GM18502 (cell line): ENCODE measurements around the gene NARS2.
"Not testable (repeated sequence)": the region's sequence is repeated elsewhere in the genome, so short reads cannot be mapped to it uniquely, and the experiment has no call there.

Experiments used
- ATAC-seq: cut with Tn5 transposase; IDR thresholded peaks from one replicate; pipeline ENCODE4 v1.9.1; 2021; ENCODE audit warnings: mild to moderate bottlenecking; ENCODE audit not compliant: unreplicated experiment, poor library complexity

NARS2 gene

DNA sequence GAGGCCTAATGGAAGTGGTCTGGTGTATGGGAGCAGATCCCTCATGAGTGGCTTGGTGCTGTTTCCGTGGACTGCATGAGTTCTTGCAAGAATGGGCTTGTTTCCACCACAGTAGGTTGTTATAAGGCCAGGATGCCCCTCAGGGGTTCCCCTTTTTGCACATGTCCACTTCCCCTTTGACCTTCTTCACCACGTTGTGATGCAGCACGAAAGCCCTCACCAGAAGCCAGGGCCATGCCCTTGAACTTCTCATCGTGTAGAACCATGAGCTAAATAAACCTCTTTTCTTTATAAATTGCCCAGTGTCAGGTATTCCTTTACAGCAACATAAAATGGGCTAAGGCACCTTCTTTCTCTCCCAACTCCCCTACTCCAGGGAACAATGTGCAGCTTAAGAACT is 2.8 kb upstream of the NARS2 start:
- no peak for ATAC-seq

DNA sequence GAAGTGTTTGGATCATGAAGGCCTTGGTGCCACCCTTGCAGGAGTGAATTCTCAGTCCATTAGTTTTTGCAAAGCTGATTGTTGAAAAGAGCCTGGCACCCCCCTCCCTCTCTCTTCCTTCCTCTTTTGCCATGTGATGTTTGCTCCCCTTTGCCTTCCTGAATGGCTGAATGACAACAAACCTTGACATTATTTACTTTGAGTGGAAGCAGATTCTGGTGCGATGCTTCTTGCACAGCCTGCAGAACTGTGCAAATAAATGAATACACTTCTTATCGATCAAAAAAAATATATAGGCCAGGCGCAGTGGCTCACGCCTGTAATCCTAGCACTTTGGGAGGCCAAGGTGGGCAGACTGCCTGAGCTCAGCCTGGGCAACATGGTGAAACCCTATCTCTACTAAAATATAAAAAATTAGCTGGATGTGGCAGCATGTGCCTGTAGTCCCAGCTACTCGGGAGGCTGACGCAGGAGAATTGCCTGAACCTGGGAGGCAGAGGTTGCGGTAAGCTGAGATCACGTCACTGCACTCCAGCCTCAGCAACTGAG is 2.0 kb upstream of the NARS2 start:
- ATAC-seq: no peak

DNA sequence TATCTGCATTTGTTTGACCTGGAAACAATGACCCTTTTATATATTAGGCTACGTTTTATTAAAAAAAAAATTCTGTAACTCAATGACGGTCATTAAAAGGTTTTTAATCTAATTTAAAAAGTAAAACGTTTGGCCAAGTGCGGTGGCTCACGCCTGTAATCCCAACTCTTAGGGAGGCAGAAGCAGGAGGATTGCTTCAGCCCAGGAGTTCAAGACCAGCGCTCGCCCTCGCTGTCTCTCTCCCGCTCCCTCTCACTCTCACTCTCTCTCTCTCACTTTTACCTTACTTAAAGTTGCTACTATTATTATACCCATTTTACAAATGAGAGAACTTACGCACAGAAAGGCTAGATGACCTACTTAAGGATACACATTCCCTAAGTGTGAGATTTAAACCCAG is 814 bp upstream of the NARS2 start:
- ATAC-seq: no peak

DNA sequence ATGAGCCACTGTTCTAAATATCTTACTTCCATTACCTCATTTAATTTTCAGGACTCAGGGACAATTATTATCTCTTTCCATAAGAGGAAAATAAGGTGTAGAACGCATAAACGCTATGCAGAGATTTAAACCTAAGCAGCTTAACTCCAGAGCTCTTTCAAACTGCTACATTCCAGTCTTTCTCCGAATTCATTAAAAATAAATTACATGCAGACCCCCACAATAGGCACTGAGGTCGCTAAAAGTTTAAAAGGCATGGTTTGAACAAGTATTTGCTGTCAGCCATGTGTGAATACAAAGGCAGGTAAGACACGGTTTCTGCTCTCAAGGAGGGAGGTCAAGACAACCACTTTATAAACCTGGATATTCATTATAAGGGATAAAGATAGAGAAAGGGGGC is 983 bp downstream of the NARS2 start:
- no peak for ATAC-seq

DNA sequence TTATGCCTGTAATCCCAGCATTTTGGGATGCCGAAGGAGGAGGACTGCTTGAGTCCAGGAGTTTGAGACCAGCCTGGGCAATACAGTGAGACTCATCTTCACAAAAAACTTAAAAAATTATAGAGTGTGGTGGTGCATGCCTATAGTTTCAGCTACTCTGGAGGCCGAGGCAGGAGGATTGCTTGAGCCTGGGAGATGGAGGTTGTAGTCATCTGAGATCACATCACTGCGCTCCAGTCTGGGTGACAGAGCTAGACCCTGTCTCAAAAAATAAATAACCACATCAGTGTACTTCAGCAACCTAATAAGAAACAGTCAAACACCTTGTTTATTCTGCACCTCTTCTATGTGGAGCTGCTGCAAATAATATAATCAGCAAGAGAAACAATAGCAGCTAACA is 1.4 kb downstream of the NARS2 start:
- ATAC-seq: no peak

DNA sequence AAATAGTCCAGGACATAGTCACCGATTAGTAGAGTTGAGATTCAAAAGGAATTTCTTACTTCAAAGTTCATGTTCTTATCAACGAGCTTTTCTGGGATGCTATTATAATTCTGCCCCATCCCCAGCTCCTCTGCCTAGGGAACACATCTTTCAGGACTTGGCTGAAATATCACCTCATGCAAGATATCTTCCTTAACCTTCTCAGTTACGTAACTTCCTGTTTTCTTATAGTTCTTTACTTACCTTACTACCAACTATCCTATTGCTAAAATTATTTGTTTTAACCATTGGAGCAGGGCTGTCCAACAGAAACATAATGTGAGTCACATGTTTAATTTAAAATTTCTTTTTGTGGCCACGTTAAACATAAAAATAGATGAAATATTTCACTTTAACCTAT is 2.3 kb downstream of the NARS2 start:
- ATAC-seq: no peak

DNA sequence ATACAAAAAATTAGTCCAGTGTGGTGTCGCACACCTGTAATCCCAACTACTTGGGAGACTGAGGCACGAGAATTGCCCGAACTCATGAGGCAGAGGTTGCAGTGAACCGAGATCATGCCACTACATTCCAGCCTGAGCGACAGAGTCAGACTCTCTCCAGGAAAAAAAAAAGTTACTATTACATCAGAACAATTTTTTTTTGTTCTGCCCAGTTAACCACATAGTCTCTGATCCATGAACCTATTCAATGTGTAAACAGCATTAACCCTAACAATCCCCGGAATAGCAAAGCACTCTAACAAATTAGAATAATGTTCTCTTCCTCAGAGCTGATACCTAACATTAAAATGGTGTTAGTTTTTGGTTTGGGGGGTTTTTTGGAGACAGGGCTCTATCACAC is 4.6 kb downstream of the NARS2 start:
- no peak for ATAC-seq

DNA sequence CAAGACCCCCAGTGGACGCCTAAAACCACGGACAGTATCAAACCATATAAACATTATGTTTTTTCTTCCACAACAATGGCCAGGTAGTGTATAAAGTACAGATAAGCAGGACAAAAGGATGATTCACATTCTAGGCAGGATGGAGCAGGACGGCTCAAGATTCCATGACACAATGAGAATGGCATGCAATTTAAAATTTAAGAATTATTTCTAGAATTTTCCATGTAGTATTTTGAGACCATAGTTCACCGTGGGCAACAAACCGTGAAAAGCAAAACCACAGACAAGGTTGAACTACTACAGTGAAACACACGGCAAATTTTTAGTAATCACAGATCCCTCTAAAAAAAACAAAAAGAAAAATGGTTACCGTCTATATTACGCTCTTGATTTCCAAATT is 7.5 kb downstream of the NARS2 start:
- no peak for ATAC-seq

DNA sequence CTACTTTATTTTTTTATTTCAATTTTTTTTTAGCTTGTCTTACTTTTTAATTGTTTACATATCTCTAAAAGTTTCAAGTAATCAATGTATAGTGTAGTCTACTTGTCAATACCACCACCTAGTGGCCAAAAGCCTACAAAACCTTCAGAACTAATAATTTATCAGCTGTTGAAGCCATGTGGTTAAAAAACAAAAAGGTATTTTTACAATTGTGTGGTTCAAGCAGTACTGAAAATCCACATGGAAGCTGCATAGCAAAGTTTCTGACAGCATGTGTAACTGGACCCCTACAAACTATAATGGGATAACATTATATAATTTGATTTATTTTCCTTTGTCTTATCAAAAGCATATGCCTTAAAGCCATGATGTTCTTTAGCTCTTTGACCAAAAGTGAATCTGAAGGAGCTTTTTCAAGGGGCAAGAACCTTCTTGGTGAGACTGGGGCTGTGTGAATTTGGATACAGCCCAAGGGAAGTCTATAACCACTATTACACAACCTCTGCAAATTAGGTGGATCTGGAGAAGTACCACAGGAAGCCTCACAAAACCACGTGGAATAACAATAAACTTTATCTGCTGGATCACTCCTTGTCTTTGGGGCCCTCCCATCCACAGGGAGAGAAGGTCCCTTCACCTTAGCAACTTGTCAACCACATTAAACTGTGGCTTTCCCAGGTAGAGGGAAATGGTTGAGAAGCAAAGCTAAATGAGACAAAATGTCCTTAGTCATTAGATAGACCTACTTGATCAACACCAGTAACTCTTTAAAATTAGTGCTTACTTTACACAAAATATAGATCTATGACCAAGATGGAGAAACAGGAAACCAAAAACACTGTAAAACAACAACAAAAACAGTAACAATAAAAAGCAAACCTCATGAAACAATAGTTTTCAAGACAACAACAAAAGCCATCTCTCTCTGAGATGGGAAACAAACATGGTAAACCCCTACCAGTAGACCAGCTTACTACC is 9.9 kb downstream of the NARS2 start:
- peak; percentile 57 for ATAC-seq

DNA sequence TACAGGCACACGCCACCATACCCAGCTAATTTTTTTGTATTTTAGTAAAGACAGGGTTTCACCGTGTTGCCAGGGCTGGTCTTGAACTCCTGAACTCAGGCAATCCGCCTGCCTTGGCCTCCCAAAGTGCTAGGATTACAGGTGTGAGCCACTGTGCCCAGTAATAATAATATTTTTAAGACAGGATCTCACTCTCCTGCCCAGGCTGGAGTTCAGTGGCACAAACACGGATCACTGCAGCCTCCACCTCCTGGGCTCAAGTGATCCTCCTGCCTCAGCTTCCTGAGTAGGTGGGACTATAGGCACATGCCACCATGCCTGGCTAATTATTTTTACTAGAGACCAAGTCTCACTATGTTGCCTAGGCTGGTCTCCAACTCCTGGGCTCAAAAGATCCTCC is 10.6 kb downstream of the NARS2 start:
- ATAC-seq: peak; percentile 19

DNA sequence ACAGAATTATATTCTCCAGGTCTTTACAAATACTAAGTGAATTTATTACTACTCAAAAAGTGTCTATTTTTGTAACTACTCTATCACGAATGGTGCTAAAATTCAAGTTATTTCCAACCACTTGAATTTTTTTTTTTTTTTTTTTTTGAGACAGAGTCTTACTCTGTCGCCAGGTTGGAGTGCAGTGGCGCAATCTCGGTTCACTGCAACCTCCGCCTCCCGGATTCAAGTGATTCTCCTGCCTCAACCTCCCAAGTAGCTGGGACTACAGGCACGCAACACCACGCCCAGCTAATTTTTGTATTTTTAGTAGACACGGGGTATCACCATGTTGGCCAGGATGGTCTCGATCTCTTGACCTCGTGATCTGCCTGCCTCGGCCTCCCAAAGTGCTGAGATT is 11.6 kb downstream of the NARS2 start:
- not testable (repeated sequence) for ATAC-seq

DNA sequence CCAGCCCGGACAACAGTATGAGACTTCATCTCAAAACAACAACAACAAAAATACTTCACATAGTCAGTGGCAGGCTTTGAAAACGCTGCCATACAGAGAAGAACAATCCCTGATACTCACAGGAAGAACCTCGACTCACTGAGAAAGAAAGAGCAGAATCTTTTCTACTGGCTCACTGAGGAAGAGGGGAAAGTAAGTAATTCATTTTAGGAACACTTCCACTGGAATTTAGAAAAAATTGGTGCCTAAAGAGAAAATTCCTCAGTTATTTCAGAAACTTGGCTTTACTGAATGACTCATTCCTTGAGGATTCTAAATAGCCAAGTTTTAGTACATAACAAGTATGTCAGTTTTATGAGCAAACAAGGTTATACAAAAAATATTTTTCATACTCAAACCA is 12.3 kb downstream of the NARS2 start:
- ATAC-seq: no peak

DNA sequence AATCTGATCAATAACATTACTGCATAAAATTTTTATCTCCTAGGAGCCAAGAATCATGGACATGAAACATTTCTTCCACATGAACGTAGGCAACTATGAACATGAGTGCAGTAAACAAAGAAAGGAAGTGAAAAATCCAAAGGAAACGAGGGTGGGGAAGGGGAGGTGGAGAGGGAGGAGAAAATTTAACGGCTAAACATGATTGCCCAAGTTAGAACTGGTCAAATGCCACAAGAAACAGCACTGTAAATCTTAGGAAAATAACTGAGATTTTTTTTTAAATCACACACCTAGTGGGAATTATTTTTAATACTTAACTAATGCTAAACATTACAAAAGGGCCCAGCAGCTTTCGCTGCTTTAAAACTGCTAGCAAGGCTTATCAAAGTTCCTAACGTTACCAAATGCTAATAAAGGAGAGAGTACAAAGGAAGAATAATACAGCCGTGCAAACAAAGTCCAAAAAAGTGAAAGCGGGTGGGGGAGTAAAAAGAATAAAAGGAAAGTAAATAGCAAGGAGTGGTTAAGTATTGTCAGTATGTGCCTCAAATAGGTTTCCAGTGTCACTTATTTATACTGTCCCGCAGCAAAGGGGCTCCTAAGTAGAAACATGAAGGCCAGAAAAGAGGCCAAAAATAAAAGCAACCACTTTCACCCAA is 13.7 kb downstream of the NARS2 start:
- ATAC-seq: no peak

DNA sequence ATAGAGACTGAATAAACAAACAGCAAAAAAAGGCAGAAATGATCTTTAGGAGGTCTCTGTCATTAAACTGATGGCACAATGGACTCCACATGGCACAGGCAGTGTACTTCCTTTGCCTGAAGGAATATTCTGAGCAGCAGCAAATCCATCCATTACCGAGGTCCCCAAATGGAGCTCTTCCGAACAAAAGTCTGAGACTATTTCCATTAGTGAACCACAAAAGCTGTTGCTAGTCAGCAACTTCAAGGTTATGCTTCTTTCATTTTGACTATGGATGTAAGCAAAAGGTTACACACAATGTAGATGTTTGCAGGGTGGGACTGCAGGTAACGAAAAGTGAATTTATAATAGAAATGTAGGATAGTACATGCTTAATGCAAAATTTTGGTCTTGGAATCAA is 14.5 kb downstream of the NARS2 start:
- ATAC-seq: no peak

DNA sequence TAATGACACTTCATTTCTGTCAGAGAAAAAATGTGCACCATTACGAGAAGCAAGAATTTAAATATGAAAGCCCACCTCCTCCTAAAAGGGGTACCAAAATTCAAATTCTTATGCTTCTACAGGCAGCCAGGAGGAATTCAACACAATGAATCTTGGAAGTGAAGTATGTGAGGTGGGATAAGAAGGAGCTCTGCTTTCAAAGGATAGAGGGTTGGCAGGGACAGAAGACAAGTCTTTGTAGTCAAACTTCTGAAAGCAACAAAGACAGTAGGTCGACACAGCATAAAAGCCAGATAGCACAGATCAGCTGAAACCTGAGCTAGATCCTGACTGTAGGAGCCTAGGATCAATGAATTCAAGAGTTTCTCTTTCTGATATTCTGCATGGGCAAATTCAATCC is 17.4 kb downstream of the NARS2 start:
- no peak for ATAC-seq

DNA sequence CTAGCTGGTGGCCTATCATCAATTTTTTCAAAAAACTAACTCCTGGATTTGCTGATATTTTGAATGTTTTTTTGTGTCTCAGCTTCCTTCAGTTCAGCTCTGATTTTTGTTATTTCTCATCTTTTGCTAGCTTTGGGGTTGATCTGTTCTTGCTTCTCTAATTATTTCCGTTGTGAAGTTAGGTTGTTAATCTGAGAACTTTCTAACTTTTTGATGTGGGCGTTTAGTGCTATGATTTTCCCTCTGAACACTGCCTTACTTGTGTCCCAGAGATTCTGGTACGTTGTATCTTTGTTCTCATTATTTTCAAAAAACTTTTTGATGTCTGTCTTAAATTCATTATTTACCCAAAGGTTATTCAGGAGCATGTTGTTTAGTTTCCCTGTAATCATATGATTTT is 19.1 kb downstream of the NARS2 start:
- no peak for ATAC-seq

DNA sequence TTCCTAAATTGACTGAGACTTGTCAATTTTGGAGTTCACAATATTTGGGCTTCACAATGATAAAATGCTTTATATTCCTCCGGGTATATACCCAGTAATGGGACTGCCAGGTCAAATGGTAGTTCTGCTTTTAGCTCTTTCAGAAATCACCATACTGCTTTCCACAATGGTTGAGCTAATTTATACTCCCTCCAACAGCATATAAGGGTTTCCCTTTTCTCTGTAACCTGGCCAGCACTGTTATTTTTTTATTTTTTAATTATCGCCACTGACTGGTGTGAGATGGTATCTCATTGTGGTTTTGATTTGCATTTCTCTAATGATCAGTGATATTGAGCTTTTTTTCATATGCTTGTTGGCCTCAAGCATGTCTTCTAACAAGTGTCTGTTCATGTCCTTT is 21.8 kb downstream of the NARS2 start:
- no peak for ATAC-seq

DNA sequence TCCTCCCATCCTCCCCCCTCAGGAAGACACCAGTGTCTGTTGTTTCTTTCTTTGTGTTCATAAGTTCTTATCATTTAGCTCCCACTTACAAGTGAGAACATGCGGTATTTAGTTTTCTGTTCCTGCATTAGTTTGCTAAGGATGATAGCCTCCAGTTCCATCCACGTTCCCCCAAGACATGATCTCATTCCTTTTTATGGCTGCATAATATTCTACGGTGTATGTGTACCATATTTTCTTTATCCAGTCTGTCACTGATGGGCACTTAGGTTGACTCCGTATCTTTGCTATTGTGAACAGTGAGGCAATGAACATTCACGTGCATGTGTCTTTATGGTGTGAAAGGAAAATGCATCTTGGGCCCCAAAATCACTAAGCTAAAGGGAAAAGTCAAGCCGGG is 22.5 kb downstream of the NARS2 start:
- ATAC-seq: not testable (repeated sequence)

DNA sequence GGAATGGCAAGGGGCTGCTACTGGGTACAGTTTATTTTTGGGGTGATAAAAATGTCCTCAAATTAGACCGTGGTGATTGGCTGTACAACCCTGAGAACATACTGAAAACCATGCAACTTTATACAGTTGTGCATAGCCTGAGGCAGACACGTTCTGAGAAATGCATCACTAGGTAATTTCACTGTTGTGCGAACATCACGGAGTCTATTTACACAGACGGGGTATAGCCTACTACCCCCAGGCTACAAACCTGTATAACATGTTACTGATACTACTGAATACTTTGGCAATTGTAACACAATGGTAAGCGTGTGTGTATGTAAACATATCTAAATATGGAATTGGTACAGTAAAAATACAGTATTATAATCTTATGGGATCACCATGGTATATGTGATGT is 23.6 kb downstream of the NARS2 start:
- ATAC-seq: no peak

DNA sequence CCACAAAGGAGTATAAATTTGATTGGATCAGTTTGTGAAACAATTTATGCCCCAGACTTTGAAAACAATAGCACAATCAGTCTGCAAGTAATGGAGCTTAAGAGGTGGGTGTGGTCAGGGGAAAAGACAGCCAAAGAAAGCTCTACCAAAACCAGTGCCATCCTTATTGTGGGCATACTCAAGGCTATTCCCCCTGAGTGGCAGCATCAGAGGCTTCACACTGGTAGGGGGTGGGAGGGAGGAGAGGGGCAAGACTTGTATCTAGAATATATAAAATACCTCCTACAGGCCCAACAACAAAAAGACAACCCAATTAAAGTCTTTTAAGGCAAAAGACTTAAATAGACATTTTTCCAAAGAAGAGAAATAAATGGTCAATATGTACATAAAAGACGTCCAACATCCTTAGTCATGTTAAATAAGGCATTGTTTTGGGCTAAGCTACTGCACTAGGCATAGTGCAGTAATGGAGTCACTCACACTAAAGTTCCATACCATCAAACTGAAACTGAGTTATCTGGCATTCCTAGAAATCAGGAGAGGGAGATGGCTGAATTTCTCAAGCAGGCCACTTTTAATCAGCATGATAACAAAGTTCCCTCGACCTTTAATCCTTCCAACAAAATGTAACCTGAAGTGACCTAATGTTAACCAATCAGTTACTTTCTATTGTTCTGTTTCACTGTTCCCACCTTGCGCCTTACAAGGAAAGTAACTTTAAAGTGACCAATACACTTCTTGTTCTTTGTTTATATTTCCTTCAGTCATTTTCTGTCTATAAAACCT is 24.8 kb downstream of the NARS2 start:
- no peak for ATAC-seq
